Activated T-cell treated with anti-CD3 and anti-CD28 coated beads for 48 hours (primary cell): ENCODE measurements around the gene ZDHHC12.
"Not testable (repeated sequence)": the region's sequence is repeated elsewhere in the genome, so short reads cannot be mapped to it uniquely, and the experiment has no call there.

Experiments used
- DNase-seq: peaks from one replicate; pipeline ENCODE4 v3.0.0-alpha.2; 2020; ENCODE audit warnings: low read depth

Gene ZDHHC12

DNA sequence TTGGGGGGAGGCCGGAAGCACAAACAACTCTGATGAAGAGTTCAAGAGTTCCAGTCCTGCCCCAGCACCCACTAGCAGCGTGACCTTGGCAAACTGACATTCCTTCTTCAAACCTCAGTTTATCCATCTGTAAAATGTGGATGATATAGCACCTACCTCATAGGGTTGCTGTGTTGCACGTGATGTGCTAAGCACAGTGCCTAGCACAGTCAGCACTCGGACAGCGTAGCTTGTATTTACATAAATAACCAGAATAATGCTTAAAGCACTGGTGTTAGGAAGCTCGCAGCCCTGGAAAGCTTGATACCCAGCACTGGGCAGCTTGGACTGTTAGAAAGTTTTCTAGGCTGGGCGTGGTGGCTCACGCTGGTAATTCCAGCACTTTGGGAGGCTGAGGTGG lies 16.5 kb downstream of the ZDHHC12 start:
- DNase-seq = no peak

DNA sequence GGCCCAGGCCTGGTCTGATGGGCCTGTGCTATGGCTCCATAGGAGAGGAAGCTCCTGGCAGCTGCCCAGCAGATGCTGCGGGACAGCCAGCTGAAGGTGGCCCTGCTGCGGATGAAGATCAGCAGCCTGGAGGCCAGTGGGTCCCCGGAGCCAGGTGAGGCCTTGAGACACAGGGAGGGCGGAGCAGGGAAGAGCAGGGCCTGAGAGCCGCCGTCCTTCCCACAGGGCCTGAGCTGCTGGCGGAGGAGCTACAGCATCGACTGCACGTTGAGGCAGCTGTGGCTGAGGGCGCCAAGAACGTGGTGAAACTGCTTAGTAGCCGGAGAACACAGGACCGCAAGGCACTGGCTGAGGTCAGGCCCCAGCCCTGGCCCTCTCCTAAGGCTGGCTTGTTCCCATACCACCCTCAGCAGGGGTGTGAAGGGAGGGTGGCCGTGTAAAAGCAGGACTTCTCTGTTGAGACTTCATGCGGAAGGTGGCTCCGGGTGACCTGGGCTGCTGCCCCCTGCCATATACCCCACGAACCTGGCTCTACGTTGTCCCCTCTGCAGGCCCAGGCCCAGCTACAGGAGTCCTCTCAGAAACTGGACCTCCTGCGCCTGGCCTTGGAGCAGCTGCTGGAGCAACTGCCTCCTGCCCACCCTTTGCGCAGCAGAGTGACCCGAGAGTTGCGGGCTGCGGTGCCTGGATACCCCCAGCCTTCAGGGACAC lies 17.1 kb downstream of the ZDHHC12 start:
- DNase-seq = no peak

DNA sequence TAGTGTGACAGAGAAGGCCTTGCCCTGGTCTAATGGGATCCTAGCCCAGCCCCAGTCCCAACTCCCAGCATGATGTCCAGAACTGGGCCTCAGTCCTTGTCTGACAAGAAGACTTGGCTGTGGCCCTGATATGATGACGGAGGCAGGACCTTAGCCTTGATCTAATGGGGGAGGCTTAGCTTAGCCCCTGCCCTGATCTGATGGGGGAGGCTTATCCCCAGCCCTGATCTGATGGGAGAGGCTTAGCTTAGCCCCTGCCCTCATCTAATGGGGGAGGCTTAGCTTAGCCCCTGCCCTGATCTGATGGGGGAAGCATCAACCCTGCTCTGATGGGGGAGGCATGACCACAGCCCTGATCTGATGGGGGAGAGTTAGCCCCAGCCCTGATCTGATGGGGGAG lies 17.9 kb downstream of the ZDHHC12 start:
- DNase-seq = no peak

DNA sequence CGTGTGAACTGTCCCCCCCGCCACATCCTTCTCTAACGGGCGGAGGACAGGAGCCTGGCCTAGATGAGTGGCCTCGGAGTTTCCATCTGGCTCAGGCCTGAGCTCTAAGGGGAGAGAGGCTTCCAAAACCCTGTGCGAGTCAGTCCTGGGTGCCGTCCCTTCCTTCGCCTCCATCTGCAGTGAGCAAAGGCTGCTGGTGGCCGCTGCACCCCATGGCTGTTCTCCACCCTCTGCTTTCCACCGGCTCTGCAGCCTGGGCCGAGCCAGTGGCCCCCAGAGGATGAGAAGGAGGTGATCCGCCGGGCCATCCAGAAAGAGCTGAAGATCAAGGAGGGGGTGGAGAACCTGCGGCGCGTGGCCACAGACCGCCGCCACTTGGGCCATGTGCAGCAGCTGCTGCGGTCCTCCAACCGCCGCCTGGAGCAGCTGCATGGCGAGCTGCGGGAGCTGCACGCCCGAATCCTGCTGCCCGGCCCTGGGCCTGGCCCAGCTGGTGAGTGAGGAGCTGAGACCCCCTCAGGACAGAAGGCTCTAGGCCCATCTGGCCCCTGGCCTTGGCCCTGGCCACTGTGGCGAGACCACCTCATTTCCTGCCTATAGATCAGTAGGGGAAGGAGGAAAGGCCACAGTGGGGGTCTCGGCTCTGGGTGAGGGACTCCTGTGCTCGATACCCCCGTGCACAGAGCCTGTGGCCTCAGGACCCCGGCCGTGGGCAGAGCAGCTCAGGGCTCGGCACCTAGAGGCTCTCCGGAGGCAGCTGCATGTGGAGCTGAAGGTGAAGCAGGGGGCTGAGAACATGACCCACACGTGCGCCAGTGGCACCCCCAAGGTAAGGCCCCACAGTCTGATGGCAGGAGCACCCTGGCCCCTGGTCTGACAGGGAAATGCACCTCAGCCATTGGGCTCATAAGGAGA lies 18.6 kb downstream of the ZDHHC12 start:
- DNase-seq = no peak

DNA sequence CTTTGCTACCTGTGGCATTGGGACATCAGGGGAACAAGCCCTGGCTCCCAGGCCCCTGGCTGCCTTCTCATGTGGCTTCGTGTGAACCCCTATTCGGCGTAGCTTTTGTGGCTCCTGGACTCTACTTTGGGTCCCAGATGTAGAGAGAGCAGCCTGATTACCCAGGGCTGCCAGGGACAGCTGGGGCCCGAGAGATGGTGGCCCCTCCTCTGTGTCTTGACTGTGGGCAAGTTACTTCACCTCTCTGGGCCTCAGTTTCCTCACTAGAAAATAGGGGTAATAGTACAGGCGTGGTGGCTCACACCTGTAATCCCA lies 19.6 kb downstream of the ZDHHC12 start:
- no peak for DNase-seq

DNA sequence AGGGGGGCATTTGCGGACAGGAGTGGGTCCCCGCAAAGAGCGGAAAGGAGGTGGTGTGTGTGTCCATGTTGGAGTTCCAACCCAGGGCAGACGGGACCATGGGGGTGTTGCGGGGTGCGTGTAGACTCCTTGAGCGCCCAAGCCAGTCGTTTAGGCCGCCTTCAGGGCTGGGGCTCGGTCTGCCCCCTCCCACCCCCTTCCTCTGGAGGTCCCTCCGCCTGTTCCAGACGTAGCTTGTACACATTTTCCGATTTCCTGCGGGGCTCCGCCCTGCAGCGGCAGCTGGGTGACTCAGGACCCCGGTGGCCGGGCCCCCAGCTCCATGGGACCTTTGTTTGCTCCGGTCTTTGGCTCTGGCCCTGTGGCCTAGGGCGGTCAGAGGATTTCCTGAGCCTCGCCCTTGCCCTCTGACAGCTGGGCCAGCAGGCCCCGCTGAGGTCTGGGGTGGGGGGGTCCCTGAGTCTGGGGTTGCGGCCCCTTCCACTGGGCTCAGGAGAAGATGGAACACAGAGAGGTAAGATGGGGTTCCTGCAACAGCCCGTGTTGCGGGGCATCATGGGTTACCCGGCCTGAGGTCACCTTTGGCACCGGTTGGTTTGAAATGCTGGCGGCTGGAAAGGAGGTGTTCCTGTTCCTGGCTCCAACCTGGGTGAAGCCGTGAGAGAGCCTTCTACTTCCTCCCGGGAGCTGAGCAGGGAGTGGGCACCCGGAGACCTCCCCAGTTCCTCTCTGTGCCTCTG lies 20.1 kb downstream of the ZDHHC12 start:
- DNase-seq = no peak

DNA sequence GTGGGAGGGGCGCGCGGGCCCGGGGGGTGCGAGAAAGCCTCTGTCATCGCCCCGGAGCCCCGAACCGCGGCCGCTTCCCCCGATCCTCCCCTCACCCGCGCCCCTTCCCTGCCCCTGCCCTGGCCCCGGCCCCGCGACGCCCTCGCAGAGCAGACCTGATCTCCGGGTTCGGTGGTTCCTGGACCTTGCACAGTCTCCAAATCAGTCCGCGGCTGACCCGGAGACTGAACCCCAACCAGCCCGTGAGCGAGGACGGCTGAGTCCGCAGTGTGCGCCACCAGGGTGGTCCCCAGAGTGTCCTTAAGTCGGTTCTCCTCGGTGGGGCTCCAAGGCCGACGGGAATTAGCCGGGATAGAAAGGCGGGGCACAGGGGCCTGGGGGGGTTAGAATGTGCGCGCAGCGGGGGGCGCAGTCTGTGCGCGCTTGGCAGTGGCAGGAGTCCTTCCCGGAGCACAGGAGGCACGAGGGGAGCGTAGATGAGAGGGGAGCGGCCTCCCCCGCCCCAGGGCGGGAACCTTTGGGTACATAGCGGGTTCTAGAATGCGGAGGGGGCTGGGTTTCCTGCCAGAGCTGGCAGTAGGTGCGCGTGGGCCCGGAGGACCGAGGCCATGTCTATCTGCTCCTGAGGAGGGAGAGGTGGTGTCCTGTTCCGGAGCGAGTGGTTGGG lies 20.8 kb downstream of the ZDHHC12 start:
- DNase-seq = no peak

DNA sequence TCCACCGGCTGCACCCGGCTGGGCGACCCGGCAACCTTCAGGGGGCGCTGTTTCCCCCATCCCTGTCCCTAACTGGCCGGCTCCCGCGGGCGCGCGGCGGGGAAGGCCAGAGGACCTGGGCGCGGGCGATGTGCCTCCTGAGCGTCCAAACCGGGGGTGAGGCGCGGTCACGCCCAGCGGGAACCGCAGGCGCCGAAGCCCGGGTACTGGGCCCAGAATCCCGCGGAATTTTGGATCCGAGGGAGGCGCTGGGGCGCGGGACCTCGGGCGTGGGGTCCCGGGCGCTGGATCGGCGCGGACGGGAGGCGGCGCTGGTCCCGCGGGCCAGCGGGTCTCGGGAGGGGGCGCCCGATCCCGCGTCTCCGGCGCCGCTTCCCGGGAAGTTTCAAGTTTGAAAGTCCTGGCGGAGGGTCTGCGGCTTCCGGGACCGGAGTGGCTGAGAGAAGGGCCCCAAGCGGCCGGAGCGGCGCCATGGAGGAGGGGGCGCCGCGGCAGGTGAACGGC lies 21.4 kb downstream of the ZDHHC12 start, which contains the start of gene PKN3:
TSS of gene PKN3 (plus strand) at position 59 of the 504 bp plus-strand sequence. CDS start at position 472, 413 bp downstream.
- DNase-seq = peak; percentile 91

DNA sequence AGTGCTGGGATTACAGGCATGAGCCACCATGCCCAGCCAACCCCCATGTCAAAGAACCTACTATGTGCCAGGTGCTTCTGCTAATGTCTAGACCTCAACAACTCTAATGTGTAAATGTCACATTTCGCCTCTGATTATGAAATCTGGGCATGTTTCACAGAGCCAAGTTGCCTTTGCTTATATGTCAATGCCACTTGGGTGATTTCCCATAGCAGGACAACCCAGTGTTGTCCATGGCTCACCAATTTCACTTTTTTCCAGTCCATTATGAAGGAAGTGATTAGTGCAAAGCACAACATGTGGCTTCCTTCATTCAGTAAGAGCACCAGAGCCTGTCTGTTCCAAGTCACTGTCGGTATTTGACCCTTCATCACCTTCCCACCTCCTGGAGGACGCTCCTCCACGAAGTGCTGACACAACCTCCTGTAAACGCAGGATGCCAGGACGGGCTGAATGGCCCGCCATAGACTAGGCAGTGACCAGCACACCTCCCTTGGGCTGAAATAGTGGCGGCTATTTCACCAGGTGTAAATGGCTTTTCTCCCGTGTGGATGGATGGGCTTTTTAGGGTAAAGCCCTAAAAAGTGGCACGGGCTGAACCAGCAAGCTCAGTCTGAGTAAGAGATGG lies 22.6 kb downstream of the ZDHHC12 start:
- no peak for DNase-seq

DNA sequence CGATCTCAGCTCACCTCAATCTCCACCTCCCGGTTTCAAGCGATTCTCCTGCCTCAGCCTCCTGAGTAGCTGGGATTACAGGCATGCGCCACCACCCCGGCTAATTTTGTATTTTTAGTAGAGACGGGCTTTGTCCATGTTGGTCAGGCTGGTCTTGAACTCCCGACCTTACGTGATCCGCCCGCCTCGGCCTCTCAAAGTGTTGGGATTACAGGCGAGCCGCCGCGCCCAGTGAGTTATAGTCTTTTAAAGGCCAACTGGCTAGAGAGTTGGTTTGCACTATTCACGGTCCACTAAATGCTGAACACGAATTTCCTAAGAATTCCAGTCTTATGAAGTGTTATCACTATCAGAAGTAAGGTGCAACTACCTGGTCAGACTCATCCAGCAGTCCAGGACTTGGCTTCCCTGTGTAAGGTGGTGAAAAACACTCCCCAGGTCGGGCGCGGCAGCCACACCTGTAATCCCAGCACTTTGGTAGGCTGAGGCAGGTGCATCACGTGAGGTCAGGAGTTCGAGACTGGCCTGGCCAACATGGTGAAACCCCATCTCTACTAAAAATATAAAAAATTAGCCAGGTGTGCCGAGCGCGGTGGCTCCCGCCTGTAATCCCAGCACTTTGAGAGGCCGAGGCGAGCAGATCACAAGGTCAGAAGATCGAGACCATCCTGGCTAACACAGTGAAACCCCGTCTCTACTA lies 24.7 kb downstream of the ZDHHC12 start:
- DNase-seq = not testable (repeated sequence)

DNA sequence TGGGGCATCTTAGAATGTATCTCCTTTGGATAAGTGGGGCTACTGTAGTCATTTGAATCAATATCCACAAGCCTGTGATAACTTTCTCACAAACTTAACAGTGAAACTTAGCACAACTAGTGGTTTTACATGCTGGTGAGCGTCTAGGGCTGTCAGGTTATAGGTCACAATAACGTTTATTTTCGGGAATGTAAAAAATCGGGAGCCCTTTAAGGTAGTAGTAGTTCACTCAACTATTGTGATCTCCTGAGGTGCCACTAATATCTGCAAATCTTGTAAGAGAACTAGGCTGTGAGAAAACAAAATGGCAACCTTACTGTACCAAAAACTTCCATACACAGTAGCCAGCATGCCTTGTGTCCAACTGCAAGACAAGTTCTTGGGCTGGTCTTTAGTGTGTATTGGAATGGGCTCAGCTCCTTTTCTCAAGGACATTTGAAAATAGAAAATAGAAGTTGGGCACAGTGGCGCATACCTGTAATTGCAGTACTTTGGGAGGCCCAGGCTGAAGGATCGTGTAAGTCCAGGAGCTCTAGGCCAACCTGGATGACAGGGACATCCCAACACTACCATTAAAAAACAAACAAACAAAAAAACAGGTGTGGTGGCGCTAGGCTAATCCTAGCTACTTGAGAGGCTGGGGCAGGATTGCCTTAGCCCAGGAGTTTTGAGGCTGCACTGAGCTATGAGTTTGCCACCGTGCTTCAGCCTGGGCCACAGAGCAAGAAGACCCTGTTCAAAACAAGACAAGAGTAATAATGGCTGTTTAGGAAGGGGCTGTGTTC lies 26.8 kb downstream of the ZDHHC12 start:
- no peak for DNase-seq

DNA sequence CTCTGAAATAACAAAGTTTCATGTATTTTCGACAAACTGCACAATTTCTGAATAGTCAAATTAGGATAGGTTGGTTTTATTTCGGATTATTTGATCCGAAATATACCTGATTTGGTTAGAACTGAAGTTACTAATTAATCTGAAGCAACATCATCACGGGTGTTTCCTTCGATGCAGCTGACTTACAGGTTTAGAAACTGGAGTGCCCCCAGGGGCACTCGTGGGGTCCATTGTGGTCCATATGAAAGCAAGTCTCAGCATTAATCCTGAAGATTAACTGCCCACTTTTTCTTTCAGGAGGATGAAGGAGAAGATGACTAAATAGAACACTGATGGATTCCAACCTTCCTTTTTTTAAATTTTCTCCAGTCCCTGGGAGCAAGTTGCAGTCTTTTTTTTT lies 29.6 kb downstream of the ZDHHC12 start:
- DNase-seq = no peak

DNA sequence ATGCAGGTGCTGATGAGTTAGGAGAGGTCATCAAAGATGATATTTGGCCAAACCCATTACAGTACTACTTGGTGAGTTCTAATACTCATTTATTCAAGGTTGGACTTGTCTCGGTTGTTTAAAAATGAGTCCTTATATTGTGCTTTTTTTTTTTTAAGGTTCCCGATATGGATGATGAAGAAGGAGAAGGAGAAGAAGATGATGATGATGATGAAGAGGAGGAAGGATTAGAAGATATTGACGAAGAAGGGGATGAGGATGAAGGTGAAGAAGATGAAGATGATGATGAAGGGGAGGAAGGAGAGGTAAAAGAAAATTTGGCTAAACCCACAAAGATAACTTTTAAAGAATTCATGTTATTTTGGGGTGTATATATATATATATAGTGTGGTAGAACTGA lies 30.2 kb downstream of the ZDHHC12 start:
- DNase-seq = not testable (repeated sequence)

DNA sequence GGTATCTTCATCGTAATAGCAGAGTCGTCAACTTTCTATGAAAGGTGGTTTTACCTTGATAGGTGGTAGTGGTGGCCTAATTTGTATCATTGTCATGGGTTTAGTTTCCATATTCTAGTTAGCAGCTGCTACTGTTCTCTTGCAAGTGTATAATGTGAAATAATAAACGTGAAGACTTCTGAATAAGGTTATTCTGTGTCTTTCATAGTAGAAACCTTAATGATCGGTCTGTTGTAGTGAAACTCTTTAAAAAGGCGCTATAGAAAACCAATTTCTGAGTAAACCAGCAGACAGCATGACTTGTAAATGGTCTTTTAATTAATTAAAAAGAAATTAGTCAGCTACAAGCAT lies 33.3 kb downstream of the ZDHHC12 start:
- no peak for DNase-seq

DNA sequence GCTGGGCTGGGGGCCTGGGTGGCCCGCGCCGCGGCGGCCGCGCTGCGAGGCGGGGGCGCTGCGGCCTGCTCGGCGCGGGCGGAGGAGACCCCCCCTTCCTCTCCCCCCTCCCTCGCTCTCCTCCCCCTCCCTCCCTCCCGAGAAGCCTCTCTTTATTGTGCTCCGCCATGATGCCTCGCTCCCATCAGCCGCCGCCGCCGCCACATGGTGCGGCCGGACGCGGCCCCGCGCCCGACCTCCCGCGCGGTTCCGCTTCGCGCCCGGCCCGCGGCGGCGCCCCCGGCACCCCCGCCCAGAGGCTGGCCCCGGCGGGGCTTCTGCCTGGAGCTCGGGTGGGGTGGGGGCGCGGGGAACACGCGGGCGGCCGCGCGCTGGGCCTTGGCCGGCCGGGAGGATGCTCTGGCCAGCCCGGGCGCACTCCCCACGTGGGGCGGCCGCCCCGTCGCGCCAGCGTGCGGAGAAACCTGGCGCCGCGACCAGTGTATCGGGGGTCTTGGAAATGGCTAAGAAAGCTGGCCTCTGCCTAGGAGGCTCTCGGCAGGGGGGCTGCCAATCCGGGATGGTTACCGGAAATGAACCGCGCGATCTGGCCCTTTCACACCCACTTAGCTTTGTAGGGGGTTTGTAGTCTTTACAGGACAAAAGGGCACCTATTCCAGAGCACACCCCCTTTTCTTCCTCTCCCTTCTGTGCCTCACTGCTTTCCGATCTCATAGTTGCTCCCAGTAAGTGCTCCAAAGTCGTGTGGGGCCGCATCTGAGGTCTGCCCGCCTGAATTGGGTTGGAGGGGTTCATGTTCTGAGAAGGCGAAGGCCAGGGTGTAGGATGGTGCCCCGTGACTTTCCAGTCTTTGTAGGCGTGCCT lies 33.9 kb downstream of the ZDHHC12 start:
- DNase-seq = no peak

DNA sequence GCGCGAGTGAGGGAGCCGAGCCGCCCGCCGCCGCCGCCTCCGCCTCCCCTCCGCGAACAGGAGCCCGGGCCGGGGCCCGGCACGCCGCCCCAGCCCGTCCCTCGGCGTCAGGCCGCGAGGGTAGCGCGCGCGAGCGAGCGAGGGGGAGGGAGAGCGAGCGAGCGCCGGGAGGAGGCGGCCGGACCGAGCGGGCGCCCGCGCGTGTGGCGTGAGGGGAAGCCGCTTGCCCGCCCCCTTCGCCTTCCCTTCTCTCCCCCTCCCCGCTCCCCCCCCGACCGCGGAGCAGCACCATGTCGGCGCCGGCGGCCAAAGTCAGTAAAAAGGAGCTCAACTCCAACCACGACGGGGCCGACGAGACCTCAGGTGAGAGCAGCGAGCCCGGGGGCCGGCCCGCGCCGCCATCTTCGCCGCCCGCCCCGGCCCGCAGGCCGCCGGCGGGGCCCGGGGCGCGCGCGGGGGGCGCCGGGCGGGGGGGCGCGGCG lies 34.6 kb downstream of the ZDHHC12 start:
- no peak for DNase-seq

DNA sequence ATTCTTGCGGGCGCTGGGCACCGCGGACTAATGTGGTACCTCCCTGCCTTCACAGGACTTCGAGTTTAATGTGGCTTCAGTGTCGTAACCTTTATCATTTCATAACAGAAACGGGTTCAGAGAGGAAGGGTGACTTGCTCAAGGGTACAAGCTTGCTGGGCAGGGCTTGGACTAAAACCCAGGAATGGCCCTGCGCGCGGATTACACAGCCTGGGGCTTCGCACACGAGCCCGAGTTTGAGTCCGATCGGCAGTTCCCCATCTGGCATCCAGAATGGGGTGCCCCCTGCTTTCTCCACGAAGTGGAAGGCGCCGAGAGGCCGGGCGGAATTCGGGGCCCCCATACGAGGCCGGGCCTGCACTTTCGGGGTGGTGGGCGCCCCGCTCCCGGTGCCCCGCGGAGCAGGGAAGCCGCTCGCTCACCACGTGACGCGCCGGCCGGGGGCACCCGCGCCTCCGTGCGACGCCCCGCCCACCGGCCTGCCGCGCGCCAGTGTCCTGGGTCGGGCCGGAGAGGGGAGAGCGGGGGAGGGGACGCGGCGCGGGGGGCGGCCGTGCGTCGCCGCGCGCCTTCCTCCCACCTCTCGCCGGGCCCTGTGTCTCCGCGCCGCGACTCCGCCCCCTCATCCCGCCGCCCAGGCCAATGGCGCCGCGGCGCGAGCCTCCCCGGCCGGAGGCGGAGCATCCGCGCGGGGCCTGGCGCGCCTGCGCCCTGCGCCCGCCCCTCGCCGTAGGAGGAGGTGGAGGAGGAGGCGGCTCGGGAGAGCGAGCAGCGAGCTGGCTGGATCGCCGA lies 35.2 kb downstream of the ZDHHC12 start, which contains the start of gene SET:
TSS of gene SET (plus strand) at position 722 of the 792 bp plus-strand sequence. CDS start 361 bp downstream, outside the sequence.
- DNase-seq = peak; percentile 96

DNA sequence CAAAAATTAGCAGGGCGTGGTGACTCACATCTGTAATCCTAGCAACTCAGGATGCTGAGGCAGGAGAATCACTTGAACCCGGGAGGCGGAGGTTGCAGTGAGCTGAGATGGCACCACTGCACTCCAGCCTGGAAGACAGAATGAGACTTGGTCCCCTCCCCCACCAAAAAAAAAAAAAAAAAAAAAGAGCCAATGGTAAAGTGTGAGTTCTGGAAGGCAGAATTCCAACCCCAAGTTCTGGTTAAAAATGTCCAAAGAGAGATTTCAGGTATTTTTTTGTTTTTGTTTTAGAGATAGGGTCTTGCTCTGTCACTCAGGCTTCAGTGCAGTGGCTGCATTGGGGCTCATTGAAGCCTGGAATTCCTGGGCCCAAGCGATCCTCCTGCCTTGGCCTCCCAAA lies 36.5 kb downstream of the ZDHHC12 start:
- no peak for DNase-seq
